Measurements from ENCODE around the gene LAMC1. TPM values are rescaled to one million over a fixed set of nuclear protein-coding genes. Genes with fewer than 3 reads are reported as not detected.

The LAMC1 gene
- total and polyA plus RNA-seq, 4 donors = 23.4 to 272 (median 116) TPM

GRCh38 chr1:182998482-182998881, 24.7 kb upstream of the LAMC1 start:
- Histone ChIP-seq H3K9me3 (ENCODE audit: control insufficient read depth in 4 of 4, insufficient read depth in 3 of 4, low read length in 3 of 4) (no peaks in the 10 kb centered on the region), H3K4me1 (ENCODE audit: control insufficient read depth in 5 of 5, insufficient read depth in 5 of 5, low read length in 5 of 5) (peaks cover 0 to 7% (median 4%) of the 10 kb centered on the region in 5 donors), H3K4me3 (no peak overlapping the region), H3K36me3 (ENCODE audit: control insufficient read depth in 4 of 4, insufficient read depth in 4 of 4, low read length in 4 of 4) (no peaks in the 10 kb centered on the region), H3K27me3 (ENCODE audit: control insufficient read depth in 3 of 3, insufficient read depth in 3 of 3, low read length in 2 of 3) (no peaks in the 10 kb centered on the region), H3K9ac (ENCODE audit: insufficient read depth in 1 of 2, low read length in 2 of 2) (no peak overlapping the region), H3K27ac (ENCODE audit: low read depth in 1 of 2, low read length in 1 of 2) (no peak overlapping the region)
- ATAC-seq (ENCODE audit: insufficient read depth, low FRiP score) = no peak
- TF ChIP-seq CTCF (IDR thresholded peaks at IDR 0.05; ENCODE audit: control extremely low read depth, extremely low read depth) = no peak
- no peak for DNase-seq

- no peaks in the 10 kb centered on the region for H3K9me3 ChIP-seq (ENCODE audit: control insufficient read depth in 4 of 4, insufficient read depth in 3 of 4, low read length in 3 of 4)
- no peak overlapping the region for H3K27ac ChIP-seq (ENCODE audit: low read depth in 1 of 2, low read length in 1 of 2)
- H3K4me1 ChIP-seq (ENCODE audit: control insufficient read depth in 5 of 5, insufficient read depth in 5 of 5, low read length in 5 of 5) = peaks cover 0 to 10% (median 5%) of the 10 kb centered on the region in 5 donors
- TF ChIP-seq CTCF (IDR thresholded peaks at IDR 0.05; ENCODE audit: control extremely low read depth, extremely low read depth) = no peak
- WGBS, 2 donors = 86 to 89% methylated on average over 4 of the region's 4 CpGs
- H3K4me3 ChIP-seq = no peak overlapping the region
- no peaks in the 10 kb centered on the region for H3K36me3 ChIP-seq (ENCODE audit: control insufficient read depth in 4 of 4, insufficient read depth in 4 of 4, low read length in 4 of 4)
- ATAC-seq (ENCODE audit: insufficient read depth, low FRiP score) = no peak
- H3K27me3 ChIP-seq (ENCODE audit: control insufficient read depth in 3 of 3, insufficient read depth in 3 of 3, low read length in 2 of 3) = no peaks in the 10 kb centered on the region
- peak in 2 of 3 donors; percentile 44 to 50 for DNase-seq
- H3K9ac ChIP-seq (ENCODE audit: insufficient read depth in 1 of 2, low read length in 2 of 2) = no peak overlapping the region
Observed at GRCh38 chr1:183000167-183000962, 22.9 kb upstream of the LAMC1 start.

GRCh38 chr1:183002267-183002666, 21.0 kb upstream of the LAMC1 start:
- Histone ChIP-seq H3K9ac (ENCODE audit: insufficient read depth in 1 of 2, low read length in 2 of 2) (no peak overlapping the region), H3K9me3 (ENCODE audit: control insufficient read depth in 4 of 4, insufficient read depth in 3 of 4, low read length in 3 of 4) (no peaks in the 10 kb centered on the region), H3K36me3 (ENCODE audit: control insufficient read depth in 4 of 4, insufficient read depth in 4 of 4, low read length in 4 of 4) (no peaks in the 10 kb centered on the region), H3K4me1 (ENCODE audit: control insufficient read depth in 5 of 5, insufficient read depth in 5 of 5, low read length in 5 of 5) (peaks cover 0 to 10% (median 5%) of the 10 kb centered on the region in 5 donors), H3K4me3 (no peak overlapping the region), H3K27me3 (ENCODE audit: control insufficient read depth in 3 of 3, insufficient read depth in 3 of 3, low read length in 2 of 3) (no peaks in the 10 kb centered on the region), H3K27ac (ENCODE audit: low read depth in 1 of 2, low read length in 1 of 2) (peak overlapping the region in 1 of 2 donors; percentile 36)
- TF ChIP-seq CTCF (IDR thresholded peaks at IDR 0.05; ENCODE audit: control extremely low read depth, extremely low read depth) = no peak
- no peak for DNase-seq
- ATAC-seq (ENCODE audit: insufficient read depth, low FRiP score) = no peak
